Esophagus muscularis mucosa (tissue), 4 donors: ENCODE data around the gene PTTG1IP2. TPM values are rescaled to one million over a fixed set of nuclear protein-coding genes. Genes with fewer than 3 reads are reported as not detected.

Source experiments
- DNase-seq: peaks from one replicate; pipeline ENCODE4 v3.0.0-alpha.2; 2017; ENCODE audit errors: extremely low spot score
- H3K27ac ChIP-seq, 4 donors: fragments of 200-600 bp; sonication (generic); replicated peaks in 1 of 4; 1 replicate in 3 of 4; 2 replicates in 1 of 4; pipeline ENCODE4 v1.5.1; 2016 to 2019; ENCODE audit warnings: mild to moderate bottlenecking in 1 of 4
- H3K27me3 ChIP-seq, 4 donors: fragments of 200-600 bp; sonication (generic); one replicate each; pipeline versions ENCODE4 v1.5.1 to v1.6.0; 2016 to 2019
- H3K36me3 ChIP-seq, 4 donors: fragments of 200-600 bp; sonication (generic); one replicate each; pipeline ENCODE4 v1.5.1; 2016 to 2019
- H3K4me1 ChIP-seq, 4 donors: fragments of 200-600 bp; sonication (generic); one replicate each; pipeline ENCODE4 v1.5.1; 2016 to 2019
- H3K4me3 ChIP-seq, 4 donors: fragments of 200-600 bp; sonication (generic); 1 replicate in 2 of 4; 2 replicates in 2 of 4; pipeline ENCODE4 v1.5.1; 2016 to 2019; ENCODE audit warnings: mild to moderate bottlenecking in 4 of 4, moderate library complexity in 1 of 4
- H3K9me3 ChIP-seq, 4 donors: fragments of 200-600 bp; sonication (generic); 1 replicate in 3 of 4; 2 replicates in 1 of 4; pipeline ENCODE4 v1.5.1; 2016 to 2019
- CTCF ChIP-seq, 3 experiments: fragments of 200-600 bp in 2 of 3; fragments of 450-650 bp in 1 of 3; sonication (generic) in 2 of 3; IDR thresholded peaks; one replicate each; pipeline ENCODE4 v1.5.1; 2017 to 2019; ENCODE audit warnings: antibody characterized with exemption in 3 of 3, mild to moderate bottlenecking in 2 of 3, moderate library complexity in 1 of 3
- EP300 ChIP-seq: sonication (generic); formaldehyde crosslinking; IDR thresholded peaks from one replicate; pipeline ENCODE4 v1.6.1; 2017; ENCODE audit warnings: antibody characterized with exemption
- POLR2A ChIP-seq: fragments of 450-650 bp; IDR thresholded peaks from one replicate; pipeline ENCODE4 v1.6.1; 2017; ENCODE audit warnings: antibody characterized with exemption, moderate library complexity, mild to moderate bottlenecking, low read depth
- POLR2AphosphoS5 ChIP-seq, 2 donors: sonication (generic); formaldehyde crosslinking; IDR thresholded peaks; one replicate each; pipeline ENCODE4 v1.6.1; 2017; ENCODE audit warnings: antibody characterized with exemption in 2 of 2
- WGBS: methylation state at CpG from one replicate; pipeline ENCODE4 v1.1.5; 2018; 5-methylcytosine and 5-hydroxymethylcytosine counted together
- intact Hi-C: fragments of 100-400 bp; cut with DNase I; formaldehyde crosslinking; loops from one replicate; pipeline ENCODE4 v1.15.1; 2023
- total RNA-seq, 4 donors: library from RNA; depleted of rRNA; stranded (reverse); fragments of >200 nt; gene quantifications; one replicate each; pipeline versions ENCODE4 v1.1.0 to v1.2.1, GENCODE V29; 2016

The PTTG1IP2 gene
- total RNA-seq, 4 donors from 2014 or later = not detected

- intact Hi-C loops = loop anchor here (10.0 kb wide), 1 partner anchor 171 kb away; no protein-coding TSS in a partner anchor
- Histone ChIP-seq H3K27ac (no peak overlapping the region), H3K36me3 (no peaks in the 10 kb centered on the region), H3K27me3 (no peaks in the 10 kb centered on the region), H3K4me3 (no peak overlapping the region), H3K9me3 (no peaks in the 10 kb centered on the region), H3K4me1 (peaks cover 0 to 9% (median 4%) of the 10 kb centered on the region in 4 donors)
- DNase-seq = no peak
- TF ChIP-seq EP300 (no peak), POLR2A (no peak), POLR2AphosphoS5 (IDR thresholded peaks at IDR 0.05) (no peak), CTCF (IDR thresholded peaks at IDR 0.05) (no peak)
These were observed 16.1 kb upstream of the PTTG1IP2 start for GRCh38 chr7:90453259-90453891.

DNA sequence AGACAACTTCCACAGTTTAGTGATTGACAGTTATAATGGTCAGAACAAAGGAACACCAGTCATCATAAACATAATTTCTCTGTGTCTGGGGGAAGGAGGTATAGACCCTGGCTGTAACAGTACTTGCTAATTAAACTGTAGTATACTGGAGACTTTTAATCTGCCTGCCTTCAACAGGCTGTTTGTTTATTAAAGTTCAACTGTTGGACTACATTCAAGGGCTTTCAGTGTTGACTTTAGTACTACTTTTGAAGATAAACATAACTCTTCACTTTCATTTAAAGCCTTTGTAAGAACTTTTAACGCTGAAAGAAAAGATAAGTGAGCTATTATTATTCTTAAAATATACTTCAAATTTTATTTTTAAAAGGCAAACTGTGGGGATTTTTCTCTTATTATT, 15.5 kb upstream of the PTTG1IP2 start:
- Histone ChIP-seq H3K36me3 (no peaks in the 10 kb centered on the region), H3K27ac (no peak overlapping the region), H3K4me1 (peaks cover 0 to 9% (median 4%) of the 10 kb centered on the region in 4 donors), H3K9me3 (no peaks in the 10 kb centered on the region), H3K4me3 (no peak overlapping the region), H3K27me3 (no peaks in the 10 kb centered on the region)
- WGBS = 43% methylated on average over 1 of the region's 1 CpG
- intact Hi-C loops = loop anchor here (2.0 to 10.0 kb wide), 2 partner anchors 171 to 581 kb away; no protein-coding TSS in a partner anchor
- no peak for DNase-seq
- TF ChIP-seq CTCF (IDR thresholded peaks at IDR 0.05) (no peak), POLR2A (no peak), EP300 (no peak), POLR2AphosphoS5 (IDR thresholded peaks at IDR 0.05) (no peak)

DNA sequence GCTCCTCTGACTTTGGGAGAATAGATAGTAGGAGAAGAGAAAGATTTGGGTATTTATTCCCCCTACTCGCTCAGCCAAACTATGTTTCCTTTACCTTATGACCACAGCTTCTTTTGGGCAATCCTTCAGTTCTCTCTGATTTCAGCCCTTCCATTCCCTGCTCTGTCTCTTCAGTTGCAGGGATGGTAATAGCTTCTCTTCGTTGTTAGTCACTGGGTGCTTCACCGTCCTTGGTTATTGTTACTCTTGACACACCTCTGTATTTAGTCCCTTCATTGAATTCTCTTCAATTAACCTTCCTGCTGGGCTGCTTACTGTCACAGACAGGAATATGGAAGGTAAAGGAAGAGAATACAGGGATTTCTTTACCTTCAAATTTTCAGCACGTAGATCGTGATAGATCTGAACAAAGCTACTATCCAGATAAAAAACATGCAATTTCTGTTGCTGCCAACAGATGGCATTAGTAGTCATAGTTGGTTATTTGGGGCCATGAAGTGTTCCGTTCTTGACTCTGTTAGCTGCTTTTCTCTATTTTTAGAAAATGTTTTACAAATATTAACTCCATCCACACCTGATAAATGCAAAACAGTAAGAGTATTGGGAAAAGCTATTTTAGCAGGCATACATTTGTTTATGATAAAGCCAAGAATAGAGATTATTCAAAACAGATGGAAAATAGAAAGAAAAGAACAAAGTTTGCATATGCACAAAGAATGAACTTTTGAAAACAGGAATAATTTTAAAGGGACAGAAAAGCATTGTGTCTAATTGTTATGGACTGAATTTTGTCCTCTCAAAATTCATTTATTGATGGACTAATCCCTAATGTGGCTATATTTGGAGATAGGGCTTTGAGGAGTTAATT, 14.0 kb upstream of the PTTG1IP2 start:
- Histone ChIP-seq H3K36me3 (no peaks in the 10 kb centered on the region), H3K4me1 (peaks cover 0 to 9% (median 4%) of the 10 kb centered on the region in 4 donors), H3K27me3 (no peaks in the 10 kb centered on the region), H3K27ac (no peak overlapping the region), H3K9me3 (no peaks in the 10 kb centered on the region), H3K4me3 (peak overlapping the region in 3 of 4 donors; percentile 19 to 26 (median 25))
- 32% methylated on average over 6 of the region's 6 CpGs for WGBS
- intact Hi-C loops = loop anchor here (2.0 to 10.0 kb wide), 2 partner anchors 169 to 579 kb away; no protein-coding TSS in a partner anchor
- DNase-seq = no peak
- TF ChIP-seq POLR2A (no peak), EP300 (no peak), CTCF (IDR thresholded peaks at IDR 0.05) (peak; percentile 60 to 65 (median 64)), POLR2AphosphoS5 (IDR thresholded peaks at IDR 0.05) (no peak)

- Histone ChIP-seq H3K4me3 (no peak overlapping the region), H3K9me3 (no peaks in the 10 kb centered on the region), H3K27me3 (no peaks in the 10 kb centered on the region), H3K27ac (no peak overlapping the region), H3K36me3 (no peaks in the 10 kb centered on the region), H3K4me1 (peaks cover 0 to 13% (median 6%) of the 10 kb centered on the region in 4 donors)
- intact Hi-C loops = loop anchor here (10.0 kb wide), 1 partner anchor 167 kb away; no protein-coding TSS in a partner anchor
- TF ChIP-seq POLR2A (no peak), CTCF (IDR thresholded peaks at IDR 0.05) (no peak), POLR2AphosphoS5 (IDR thresholded peaks at IDR 0.05) (no peak), EP300 (no peak)
- WGBS = 86% methylated on average over 2 of the region's 2 CpGs
- no peak for DNase-seq
These were observed 11.3 kb upstream of the PTTG1IP2 start for GRCh38 chr7:90458104-90458503.
